ENCODE measurements around the gene MYO18A. TPM values are rescaled to one million over a fixed set of nuclear protein-coding genes. Genes with fewer than 3 reads are reported as not detected.
A peak's percentile ranks its signal among the peaks of the same experiment; 100 is the strongest.

The MYO18A gene
- total and polyA plus RNA-seq, 10 of the 15 experiments (the other 5 are each of a cell fraction or from before 2014, with no cell fraction given) = 2.9 to 66.0 (median 24.5) TPM

GRCh38 chr17:29148790-29149430 lies 31.3 kb downstream of the MYO18A start (continued):
- TF ChIP-seq REST (IDR thresholded peaks at IDR 0.05; ENCODE audit: low read depth, low read length) (no peak), MEF2A (IDR thresholded peaks at IDR 0.05; ENCODE audit: insufficient read depth, low read depth, low read length) (no peak), TCF12 (IDR thresholded peaks at IDR 0.05; ENCODE audit: low read depth, low read length) (no peak), SP1 (IDR thresholded peaks at IDR 0.05; ENCODE audit: low read depth, low read length) (peak; percentile 74), RFX5 (IDR thresholded peaks at IDR 0.05; ENCODE audit: low read depth, low read length) (no peak; the same call in 1 of the 2 replicates), YBX1 (IDR thresholded peaks at IDR 0.05) (no peak), CUX1 (IDR thresholded peaks at IDR 0.05; ENCODE audit: insufficient replicate concordance, low read depth, low read length) (no peak), KAT2A (conservative IDR thresholded peaks at IDR 0.05; ENCODE audit: control insufficient read depth, low read depth, low read length) (no peak), GABPA (IDR thresholded peaks at IDR 0.05; ENCODE audit: low read depth) (no peak), ZBTB11 (CRISPR knock-in tag; IDR thresholded peaks at IDR 0.05) (no peak), NRF1 (conservative IDR thresholded peaks at IDR 0.05; ENCODE audit: low read depth, low read length) (peak; percentile 77), CBX3 (IDR thresholded peaks at IDR 0.05; ENCODE audit: borderline replicate concordance, low read depth) (no peak), CHD1 (IDR thresholded peaks at IDR 0.05; ENCODE audit: low read depth, low read length) (no peak), E4F1 (IDR thresholded peaks at IDR 0.05; ENCODE audit: borderline replicate concordance, partially characterized antibody) (no peak), POLR2A (IDR thresholded peaks at IDR 0.05; ENCODE audit: low read depth, low read length) (peak; percentile 88), BCL11A (IDR thresholded peaks at IDR 0.05; ENCODE audit: low read depth, low read length) (no peak)

Measured in GM12878 (cell line).